Right lobe of liver (tissue), 4 donors: ENCODE measurements around the gene EPHA8.

Experiments
- CTCF ChIP-seq, 4 donors: fragments of 200-600 bp in 3 of 4; fragments of 450-650 bp in 1 of 4; IDR thresholded peaks; one replicate each; pipeline versions ENCODE4 v1.5.1 to v1.8.0; 2016 to 2022; ENCODE audit warnings: antibody characterized with exemption in 4 of 4, mild to moderate bottlenecking in 2 of 4
- POLR2A ChIP-seq: fragments of 450-650 bp; IDR thresholded peaks from one replicate; pipeline ENCODE4 v1.6.1; 2017; ENCODE audit warnings: antibody characterized with exemption, mild to moderate bottlenecking
- donor health status: DM: no; HTN: no; CAD: no.
- donor health status: DM: no; HTN: no; CAD: no.
- donor health status: DM: no; HTN: yes; CAD: no.

DNA sequence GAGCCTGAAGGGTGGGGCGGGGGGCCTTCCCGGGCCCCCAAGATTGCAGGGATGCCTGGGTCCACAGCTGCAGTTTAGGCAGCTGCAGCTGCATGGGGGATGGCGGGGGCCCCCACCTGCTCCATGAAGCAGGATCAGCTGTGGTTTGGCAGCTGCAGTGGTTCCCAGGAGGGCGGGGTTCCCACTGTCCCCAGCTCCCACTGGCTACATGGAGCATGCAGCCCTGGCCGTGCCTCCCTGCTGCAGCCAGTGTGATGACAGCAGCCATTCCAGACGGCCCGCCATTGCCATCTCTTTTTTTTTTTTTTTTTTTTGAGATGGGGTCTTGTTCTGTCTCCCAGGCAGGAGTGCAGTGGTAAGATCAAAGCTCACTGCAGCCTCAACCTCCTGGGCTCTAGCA, 72.1 kb downstream of the EPHA8 start:
- TF ChIP-seq POLR2A: no peak
- TF ChIP-seq CTCF (IDR thresholded peaks at IDR 0.05): no peak
